ENCODE results near the gene ING3.
"Not testable (repeated sequence)": the region's sequence is repeated elsewhere in the genome, so short reads cannot be mapped to it uniquely, and the experiment has no call there.

ING3 gene

DNA sequence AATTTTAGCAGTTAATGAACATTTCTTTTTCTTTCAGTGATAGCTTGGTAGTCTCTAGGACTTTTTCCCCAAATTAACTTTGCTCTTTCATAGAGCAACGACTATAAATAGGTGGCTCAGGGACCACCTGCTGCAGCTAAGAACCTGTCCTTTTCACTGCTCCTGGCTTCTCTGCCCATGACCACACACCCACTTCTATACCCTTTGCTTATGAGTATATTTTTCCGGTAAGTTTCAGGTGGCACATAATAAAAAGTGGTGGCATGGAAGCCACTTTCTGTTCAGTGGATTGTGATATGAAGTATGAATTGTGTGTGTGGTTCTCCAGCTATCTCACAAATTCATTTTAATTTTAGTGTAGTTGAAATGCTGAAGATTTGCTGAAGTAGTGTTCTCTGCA, 1.2 kb downstream of the ING3 start:
- FAIRE-seq: no peak

GRCh38 chr7:120955577-120956149, 5.1 kb downstream of the ING3 start:
- FAIRE-seq: no peak

GRCh38 chr7:120959929-120960484, 9.4 kb downstream of the ING3 start:
- no peak for FAIRE-seq

GRCh38 chr7:120960714-120961113, 10.1 kb downstream of the ING3 start:
- no peak for FAIRE-seq

DNA sequence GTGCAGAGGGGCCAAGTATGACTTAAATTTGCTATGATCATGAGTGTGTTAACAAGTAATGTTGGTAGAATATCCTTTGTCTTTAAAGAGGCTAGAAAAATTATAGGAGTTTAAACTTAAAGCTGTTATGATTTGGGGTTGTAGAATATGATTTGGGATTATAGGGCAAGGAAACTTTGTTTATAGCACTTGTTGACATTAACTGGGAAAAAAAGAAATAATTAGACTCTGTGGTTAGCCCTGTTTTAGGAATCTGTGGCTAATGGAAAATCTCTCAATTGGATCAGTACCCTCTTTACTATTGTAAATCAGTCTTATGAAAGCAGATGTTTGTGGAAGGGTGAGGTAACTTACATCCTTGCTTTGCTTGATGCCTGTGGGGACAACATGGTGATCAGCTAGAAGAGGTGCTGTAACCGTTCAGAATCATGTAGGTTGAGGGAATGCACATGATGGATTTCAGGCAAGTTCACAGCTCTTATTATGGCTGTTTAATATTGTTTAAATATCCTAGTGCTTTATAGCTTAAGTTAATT, 11.1 kb downstream of the ING3 start:
- no peak for FAIRE-seq

GRCh38 chr7:120964088-120964487, 13.5 kb downstream of the ING3 start:
- FAIRE-seq: no peak

DNA sequence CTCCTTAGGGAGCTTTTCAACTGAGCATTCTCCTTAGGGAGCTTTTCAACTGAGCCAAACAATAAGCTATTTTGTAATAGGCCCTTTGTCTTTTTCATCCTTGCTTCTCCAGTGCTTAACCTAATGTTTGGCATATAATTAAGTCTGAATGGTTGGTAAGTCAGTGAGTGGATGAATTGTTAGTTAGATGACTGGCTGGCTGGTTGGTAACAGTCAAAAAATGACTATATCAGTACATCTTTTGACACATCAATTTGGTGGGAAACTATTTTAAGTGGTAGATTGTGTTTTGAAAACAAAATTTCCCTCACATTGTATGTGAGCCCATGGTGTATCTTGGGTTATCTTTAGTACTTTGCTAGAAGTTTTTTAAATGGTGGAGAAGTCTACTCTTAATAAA, 16.4 kb downstream of the ING3 start:
- no peak for FAIRE-seq

DNA sequence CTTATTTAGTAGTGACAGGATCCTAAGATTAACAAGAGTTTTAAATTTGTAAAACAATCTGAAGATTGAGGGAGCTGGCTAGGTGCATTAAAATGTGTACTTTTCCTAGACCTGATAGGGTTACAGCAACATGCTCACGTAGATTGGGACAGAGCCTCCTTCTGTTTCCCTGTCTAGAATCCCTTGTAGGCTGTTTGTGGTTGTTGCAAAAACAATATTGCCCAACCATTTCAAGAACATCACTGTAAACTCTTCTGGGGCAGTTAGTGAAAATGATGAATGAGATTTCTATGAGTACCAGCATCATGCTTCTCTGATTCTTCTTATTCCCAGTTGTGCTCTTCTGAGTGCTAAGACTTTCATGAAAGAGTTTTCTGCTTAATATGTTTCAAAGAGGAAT, 23.3 kb downstream of the ING3 start:
- FAIRE-seq: no peak

DNA sequence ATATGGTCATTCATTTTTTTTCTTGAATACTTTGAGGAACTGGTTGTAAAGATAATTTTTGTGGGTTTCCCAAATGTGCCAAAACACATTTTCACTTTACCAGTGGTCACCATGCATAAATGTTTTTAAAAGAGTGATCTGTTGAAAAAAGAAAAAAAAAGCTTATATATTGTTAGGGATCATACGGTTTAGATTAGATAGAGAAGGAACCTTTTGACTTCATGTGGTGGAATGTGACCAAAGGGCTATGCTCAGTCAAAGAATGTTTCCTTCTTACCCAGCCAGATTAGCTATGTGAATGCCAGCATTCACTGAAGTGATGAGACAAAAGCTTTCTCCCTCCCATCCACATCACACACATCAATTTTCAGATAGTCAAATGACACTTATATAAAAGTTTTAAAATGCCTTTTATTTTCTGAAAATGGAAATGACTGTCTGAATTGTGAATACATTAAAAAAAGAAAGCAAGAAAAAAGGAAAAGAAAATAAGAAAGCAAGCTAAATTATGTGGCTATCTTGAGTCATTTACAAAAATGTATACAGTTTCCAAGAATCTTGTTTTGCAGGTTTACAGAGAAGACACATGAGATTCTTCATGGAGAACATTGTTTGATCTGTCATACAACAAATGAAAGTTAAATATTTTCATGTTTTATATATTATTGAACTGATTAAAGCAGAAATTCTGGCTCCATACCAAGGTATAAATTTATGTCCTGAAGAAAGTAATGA, 29.4 kb downstream of the ING3 start:
- no peak for FAIRE-seq

GRCh38 chr7:120981117-120981516, 30.5 kb downstream of the ING3 start:
- FAIRE-seq: no peak

GRCh38 chr7:120981888-120982615, 31.5 kb downstream of the ING3 start:
- no peak for FAIRE-seq

DNA sequence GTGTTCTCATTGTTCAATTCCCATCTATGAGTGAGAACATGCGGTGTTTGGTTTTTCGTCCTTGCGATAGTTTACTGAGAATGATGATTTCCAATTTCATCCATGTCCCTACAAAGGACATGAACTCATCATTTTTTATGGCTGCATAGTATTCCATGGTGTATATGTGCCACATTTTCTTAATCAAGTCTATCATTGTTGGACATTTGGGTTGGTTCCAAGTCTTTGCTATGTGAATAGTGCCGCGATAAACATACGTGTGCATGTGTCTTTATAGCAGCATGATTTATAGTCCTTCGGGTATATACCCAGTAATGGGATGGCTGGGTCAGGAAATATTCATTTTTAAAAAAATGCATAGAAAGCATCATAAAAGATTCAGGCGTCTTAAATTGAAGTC, 33.0 kb downstream of the ING3 start:
- not testable (repeated sequence) for FAIRE-seq

GRCh38 chr7:120984406-120984805, 33.8 kb downstream of the ING3 start:
- FAIRE-seq: no peak

GRCh38 chr7:120985130-120985758, 34.7 kb downstream of the ING3 start:
- FAIRE-seq: no peak

DNA sequence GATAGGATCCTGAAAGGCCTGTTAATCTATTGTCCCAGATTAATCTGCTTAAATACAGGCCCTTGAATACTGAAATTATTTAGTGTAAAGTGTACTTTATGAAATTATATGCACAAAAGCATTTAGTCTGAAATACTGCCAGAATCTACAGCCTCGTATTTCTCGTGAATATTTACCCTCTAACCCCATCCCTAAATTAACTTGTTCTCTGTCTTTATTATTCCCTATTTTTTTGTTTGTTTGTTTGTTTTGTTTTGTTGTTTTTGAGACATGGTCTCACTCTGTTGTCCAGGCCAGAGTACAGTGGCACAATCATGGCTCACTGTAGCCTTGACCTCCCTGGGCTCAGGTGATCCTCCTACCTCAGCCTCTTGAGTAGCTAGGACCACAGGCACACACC, 35.3 kb downstream of the ING3 start:
- FAIRE-seq: no peak

DNA sequence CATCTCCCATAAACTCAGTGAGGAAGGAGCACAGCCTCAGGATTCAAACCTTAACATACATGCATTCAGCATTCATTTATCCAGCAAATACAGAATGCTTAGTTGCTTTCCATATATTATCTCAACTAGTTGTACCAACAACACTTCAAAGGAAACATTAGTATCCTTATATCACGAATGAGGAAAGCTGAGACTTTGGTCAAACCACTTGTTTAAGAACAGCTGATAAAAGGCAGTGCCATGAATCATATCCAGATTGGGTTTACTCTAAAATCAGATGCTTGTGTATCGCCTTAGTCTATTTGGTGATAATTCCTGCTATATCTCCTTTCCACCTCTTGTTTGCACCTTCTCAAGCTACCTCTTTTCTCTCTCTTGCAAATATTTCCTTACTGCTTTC, 36.1 kb downstream of the ING3 start:
- no peak for FAIRE-seq

GRCh38 chr7:120987280-120987679, 36.7 kb downstream of the ING3 start:
- no peak for FAIRE-seq

- peak; percentile 8 for FAIRE-seq
Measured at GRCh38 chr7:120987683-120988590, 37.4 kb downstream of the ING3 start.

GRCh38 chr7:120988591-120989256, 38.1 kb downstream of the ING3 start, which contains the start of gene CPED1:
TSS of gene CPED1 (plus strand) at chr7:120988711. CDS start at chr7:120989622, 911 bp downstream.
- no peak for FAIRE-seq

DNA sequence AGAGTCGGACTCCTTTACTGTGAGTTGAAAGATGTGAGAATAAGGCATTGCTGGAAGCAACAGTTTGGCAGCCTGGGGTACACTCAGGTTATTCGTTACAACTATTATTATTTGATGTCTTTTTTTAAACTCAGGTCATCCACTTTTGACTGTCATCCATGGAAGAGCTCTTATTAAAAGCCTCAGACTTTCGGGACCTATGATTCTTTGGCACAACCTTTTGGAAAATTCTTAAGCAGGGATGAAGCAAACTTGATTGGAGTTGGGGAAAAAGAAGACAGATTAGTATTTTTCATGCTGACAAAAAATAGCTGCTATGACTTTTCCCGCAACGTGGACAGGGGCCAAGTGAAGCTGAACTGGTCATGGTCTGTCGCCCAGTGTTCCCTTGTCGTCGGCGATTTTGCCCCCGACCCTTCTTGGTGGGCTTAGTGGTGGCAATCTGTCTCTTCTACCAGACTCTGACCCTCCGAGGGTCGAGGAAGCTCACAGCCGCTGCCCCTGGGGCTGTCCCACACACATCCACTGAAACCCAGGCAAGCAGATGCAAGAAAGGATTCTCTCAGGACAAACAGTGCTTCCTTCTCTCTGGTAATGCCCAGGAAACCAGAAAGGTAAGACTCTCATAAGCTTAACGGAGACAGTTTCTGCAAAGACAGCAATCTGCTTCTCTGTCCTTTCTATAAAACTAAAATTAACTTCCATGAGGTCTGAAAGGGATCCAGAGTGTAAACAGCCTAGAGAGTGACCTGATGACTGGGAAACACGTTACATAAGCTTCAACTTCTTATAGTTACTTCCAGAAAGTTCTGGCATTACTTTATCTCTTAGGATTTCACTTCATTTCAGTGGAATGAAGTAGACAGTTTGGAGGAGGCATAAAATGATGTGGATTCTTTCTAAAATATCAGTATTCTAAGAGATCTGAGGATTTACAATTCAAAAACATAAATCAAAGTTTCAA, 39.0 kb downstream of the ING3 start:
- FAIRE-seq: no peak
